ENCODE measurements around the gene CABYR.

GRCh38 chr18:24199372-24199962, 60.6 kb downstream of the CABYR start:
- no peak for TF ChIP-seq POLR2A (IDR thresholded peaks at IDR 0.05; ENCODE audit: extremely low read depth, insufficient read length)
- no peak for TF ChIP-seq CTCF (IDR thresholded peaks at IDR 0.05; ENCODE audit: low read depth, low read length)
- TF ChIP-seq MAX (IDR thresholded peaks at IDR 0.05; ENCODE audit: low read depth, low read length), result no peak
